ENCODE measurements around the gene POU2F3. TPM values are rescaled to one million over a fixed set of nuclear protein-coding genes. Genes with fewer than 3 reads are reported as not detected.

Gene POU2F3
- total and polyA plus RNA-seq, 11 donors, result 0.15 TPM; not detected in 10

DNA sequence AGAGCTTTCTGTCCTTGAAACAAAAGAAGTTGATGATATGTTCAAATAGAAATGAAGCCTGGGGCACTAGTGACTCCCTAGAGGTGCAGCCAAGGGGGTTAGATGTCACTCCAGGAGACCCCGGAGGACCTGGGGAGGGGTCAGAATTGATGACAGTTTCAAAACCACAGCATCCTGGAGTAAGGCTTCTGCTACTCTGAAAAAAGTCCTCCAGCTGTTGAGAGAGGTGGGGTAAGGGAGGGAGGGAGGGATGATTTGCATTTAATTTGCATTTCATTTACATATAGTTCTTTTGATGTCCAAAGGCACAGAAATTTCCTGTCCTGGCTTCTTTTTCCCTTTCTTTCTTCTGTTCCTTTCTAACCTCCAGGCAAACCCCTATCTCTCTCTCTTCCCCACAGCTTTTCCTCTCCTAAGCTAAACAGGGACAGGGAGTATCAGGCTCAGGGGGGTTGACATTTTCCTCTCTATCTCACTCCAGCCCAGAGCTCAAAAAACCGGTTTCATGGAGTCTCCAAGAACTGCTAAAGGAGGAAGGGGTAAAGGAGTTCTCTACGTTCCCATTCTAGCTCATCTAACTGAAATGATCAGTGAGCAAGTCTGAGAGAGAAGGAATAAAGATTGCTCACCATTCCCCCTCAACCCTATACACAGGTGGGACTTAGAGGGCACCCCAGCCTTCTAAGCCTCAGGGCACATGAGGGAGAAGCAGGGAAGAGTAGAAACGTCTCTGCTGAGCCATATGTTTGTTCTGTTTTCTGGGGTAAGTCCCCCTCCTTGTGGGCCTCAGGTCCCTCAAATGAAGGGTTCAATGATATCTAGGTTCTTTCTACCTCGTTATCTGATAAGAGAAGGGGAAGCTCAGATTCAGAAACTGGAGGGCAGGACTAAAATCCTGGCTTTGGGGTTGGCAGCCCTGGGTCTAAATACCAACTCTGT is 3.5 kb upstream of the POU2F3 start:
- no peak for DNase-seq
- H3K4me3 ChIP-seq, result no peak overlapping the region
- H3K27me3 ChIP-seq, result peaks cover 12 to 49% (median 28%) of the 10 kb centered on the region in 9 donors
- H3K9me3 ChIP-seq, result no peaks in the 10 kb centered on the region
- intact Hi-C loops (cut with DNase I), result loop anchor here in 3 of 10 donors (2.0 to 10.0 kb wide), 2 partner anchors 62 to 448 kb away; no protein-coding TSS in a partner anchor
- no peaks in the 10 kb centered on the region for H3K36me3 ChIP-seq
- no peak for ATAC-seq
- H3K4me1 ChIP-seq, result peaks cover 0 to 12% (median 0%) of the 10 kb centered on the region in 12 donors
- no peak overlapping the region for H3K27ac ChIP-seq
- 53 to 75% (median 60%) methylated on average over 5 of the region's 5 CpGs for WGBS, 4 donors
- TF ChIP-seq, protein P1, sequence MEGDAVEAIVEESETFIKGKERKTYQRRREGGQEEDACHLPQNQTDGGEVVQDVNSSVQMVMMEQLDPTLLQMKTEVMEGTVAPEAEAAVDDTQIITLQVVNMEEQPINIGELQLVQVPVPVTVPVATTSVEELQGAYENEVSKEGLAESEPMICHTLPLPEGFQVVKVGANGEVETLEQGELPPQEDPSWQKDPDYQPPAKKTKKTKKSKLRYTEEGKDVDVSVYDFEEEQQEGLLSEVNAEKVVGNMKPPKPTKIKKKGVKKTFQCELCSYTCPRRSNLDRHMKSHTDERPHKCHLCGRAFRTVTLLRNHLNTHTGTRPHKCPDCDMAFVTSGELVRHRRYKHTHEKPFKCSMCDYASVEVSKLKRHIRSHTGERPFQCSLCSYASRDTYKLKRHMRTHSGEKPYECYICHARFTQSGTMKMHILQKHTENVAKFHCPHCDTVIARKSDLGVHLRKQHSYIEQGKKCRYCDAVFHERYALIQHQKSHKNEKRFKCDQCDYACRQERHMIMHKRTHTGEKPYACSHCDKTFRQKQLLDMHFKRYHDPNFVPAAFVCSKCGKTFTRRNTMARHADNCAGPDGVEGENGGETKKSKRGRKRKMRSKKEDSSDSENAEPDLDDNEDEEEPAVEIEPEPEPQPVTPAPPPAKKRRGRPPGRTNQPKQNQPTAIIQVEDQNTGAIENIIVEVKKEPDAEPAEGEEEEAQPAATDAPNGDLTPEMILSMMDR (IDR thresholded peaks at IDR 0.05), result no peak

DNA sequence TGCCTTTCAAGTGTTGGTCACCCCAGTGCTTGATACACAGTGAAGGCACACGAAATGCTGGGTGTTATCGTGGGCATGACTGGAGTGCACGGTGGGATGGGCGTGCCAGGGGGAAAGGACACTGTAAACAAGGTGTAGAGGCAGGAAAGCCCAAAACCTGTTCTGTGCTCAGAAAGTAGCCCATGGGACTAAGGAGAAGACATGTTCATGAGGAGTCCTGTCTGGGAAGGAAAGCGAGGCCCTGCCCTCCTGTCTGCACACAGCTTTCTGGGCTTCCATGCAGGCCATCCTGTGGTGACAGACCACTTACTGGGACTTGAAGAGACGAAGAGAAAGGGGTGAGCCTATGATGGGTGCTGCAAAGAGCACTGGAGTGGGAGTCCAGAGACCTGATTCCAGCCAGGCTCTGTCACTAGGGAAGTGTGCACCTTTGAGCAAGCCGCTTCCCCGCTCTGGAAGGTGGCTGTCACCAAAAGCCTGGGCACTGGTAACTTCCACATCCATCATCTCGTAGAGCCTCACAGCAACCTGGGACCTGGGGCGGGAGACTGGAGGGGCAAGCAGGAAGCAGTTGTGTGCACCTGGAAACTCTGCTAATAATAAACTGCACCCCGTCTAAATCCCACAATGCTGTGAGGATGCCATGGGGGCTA is 846 bp upstream of the POU2F3 start:
- TF ChIP-seq, protein P1 (IDR thresholded peaks at IDR 0.05), result no peak
- no peak for TF ChIP-seq POLR2A (IDR thresholded peaks at IDR 0.05)

DNA sequence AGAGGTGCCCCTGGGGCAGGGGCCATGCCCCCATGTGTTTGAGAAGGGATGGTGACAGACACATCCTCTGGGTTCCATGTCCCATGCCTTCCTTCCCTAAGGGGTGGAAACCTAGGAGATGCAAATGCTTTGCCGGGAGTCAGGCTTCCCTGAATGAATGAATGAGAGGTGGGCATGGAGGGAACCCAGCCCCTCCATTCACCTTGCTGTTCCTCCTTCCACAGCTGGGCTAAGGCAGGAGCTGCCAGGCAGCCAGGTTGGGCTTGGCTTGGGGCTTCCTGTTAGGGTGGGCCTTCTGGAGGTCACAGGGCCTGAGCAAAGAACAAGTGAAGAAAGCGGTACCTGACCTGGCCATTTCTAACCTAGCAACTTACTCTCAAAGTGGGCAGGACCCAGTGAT is 926 bp downstream of the POU2F3 start:
- H3K4me1 ChIP-seq, result peaks cover 0 to 9% (median 0%) of the 10 kb centered on the region in 12 donors
- no peak for TF ChIP-seq POLR2A (IDR thresholded peaks at IDR 0.05)
- TF ChIP-seq, protein P1 (IDR thresholded peaks at IDR 0.05), result no peak
- no peak for DNase-seq
- H3K4me3 ChIP-seq, result no peak overlapping the region
- no peaks in the 10 kb centered on the region for H3K9me3 ChIP-seq
- H3K36me3 ChIP-seq, result no peaks in the 10 kb centered on the region
- intact Hi-C loops (cut with DNase I), result no loop called here
- 86 to 94% (median 90%) methylated on average over 2 of the region's 2 CpGs for WGBS, 4 donors
- no peak for ATAC-seq
- H3K27me3 ChIP-seq, result peaks cover 22 to 70% (median 46%) of the 10 kb centered on the region in 9 donors
- no peak overlapping the region for H3K27ac ChIP-seq

More for the DNA sequence above, 846 bp upstream of the POU2F3 start:
- no peaks in the 10 kb centered on the region for H3K9me3 ChIP-seq
- no peak overlapping the region for H3K27ac ChIP-seq
- no peak overlapping the region for H3K4me3 ChIP-seq
- H3K36me3 ChIP-seq, result no peaks in the 10 kb centered on the region
- intact Hi-C loops (cut with DNase I), result loop anchor here in 1 of 10 donors (10.0 kb wide), 1 partner anchor 446 kb away; no protein-coding TSS in a partner anchor
- ATAC-seq, result no peak
- H3K27me3 ChIP-seq, result peaks cover 19 to 62% (median 44%) of the 10 kb centered on the region in 9 donors
- no peak for DNase-seq
- WGBS, 4 donors, result 79 to 84% (median 82%) methylated on average over 11 of the region's 11 CpGs
- peaks cover 0 to 12% (median 0%) of the 10 kb centered on the region in 12 donors for H3K4me1 ChIP-seq

DNA sequence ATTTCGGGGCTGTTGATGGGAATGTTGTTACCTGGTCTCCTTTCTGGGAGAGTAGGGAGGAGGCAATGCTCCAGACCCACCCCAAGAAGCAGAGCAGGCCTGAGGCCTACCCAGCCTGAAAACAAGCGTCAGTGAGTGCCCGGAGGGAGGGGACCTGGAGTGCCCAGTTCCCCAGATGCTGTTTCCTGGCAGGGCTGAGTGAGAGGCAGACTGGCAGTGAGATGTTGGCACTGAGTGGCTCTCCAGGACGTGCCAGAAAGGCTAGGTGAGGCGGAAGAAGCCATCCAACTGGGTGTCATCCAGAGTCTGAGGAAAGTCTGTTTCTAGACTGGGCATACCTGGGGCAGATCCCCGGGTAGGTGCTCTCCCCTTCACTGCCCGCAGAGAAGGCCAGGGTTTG is 1.3 kb downstream of the POU2F3 start:
- peaks cover 0 to 8% (median 0%) of the 10 kb centered on the region in 12 donors for H3K4me1 ChIP-seq
- H3K27ac ChIP-seq, result no peak overlapping the region
- ATAC-seq (no peak), DNase-seq (no peak)
- H3K9me3 ChIP-seq, result no peaks in the 10 kb centered on the region
- WGBS, 4 donors, result 81 to 92% (median 87%) methylated on average over 7 of the region's 7 CpGs
- no peak overlapping the region for H3K4me3 ChIP-seq
- TF ChIP-seq, protein P1 (IDR thresholded peaks at IDR 0.05), result no peak
- TF ChIP-seq POLR2A (IDR thresholded peaks at IDR 0.05), result no peak
- H3K27me3 ChIP-seq, result peaks cover 22 to 73% (median 46%) of the 10 kb centered on the region in 9 donors
- H3K36me3 ChIP-seq, result no peaks in the 10 kb centered on the region
- intact Hi-C loops (cut with DNase I), result no loop called here

All from heart left ventricle (tissue), 16 donors.